ENCODE measurements around the gene ACSL4. TPM values are rescaled to one million over a fixed set of nuclear protein-coding genes. Genes with fewer than 3 reads are reported as not detected.
"Not testable (repeated sequence)": the region's sequence is repeated elsewhere in the genome, so short reads cannot be mapped to it uniquely, and the experiment has no call there.

ACSL4 gene
- polyA plus RNA-seq (ENCODE audit: insufficient read length): 22.1 TPM

DNA sequence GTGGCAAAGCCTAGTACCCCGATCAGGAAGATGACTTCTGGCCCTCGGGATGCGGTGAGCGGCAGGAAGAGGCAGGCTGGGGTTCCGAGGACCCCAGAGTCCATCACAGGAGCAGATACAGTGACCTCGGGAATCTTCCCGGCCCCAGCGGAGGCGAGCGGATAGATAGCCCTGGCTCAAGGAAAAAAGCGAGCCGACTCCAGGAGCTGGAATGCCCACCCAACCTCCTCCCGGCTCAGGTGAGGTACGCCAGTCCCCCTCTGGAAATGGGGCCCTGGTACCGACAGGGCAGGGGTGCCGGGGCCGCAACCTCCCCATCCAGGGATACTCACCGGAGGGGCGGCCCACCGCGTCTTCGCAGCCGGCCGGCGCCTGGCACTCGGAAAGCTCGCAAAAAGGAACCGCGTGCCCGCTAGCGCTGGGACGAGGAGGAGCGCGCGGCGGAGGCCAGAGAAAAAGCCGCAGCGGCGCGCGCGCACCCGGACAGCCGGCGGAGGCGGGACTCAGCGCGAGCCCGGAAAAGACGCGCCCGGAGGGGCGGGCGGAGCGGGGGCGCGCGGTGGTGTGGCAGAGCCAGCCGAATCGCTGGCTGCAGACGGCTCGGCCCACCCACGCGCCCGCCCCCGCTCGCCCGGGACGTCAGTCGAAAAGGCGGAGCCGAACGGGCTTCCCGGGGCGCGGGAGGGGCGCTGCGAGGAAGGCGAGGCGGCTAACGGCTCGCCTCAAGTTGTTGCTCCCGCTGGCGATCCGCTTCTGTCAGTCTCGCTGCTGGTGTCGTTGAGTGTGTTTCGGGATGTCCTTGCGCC is at the start of gene ACSL4:
ACSL4 (minus strand) TSS at position 451 of the 806 bp plus-strand sequence. CDS start 49,894 bp downstream, outside the sequence.
- peak; percentile 86 for DNase-seq

- DNase-seq: no peak
Observed at GRCh38 chrX:109777749-109778148, 44.7 kb upstream of the ACSL4 start.

DNA sequence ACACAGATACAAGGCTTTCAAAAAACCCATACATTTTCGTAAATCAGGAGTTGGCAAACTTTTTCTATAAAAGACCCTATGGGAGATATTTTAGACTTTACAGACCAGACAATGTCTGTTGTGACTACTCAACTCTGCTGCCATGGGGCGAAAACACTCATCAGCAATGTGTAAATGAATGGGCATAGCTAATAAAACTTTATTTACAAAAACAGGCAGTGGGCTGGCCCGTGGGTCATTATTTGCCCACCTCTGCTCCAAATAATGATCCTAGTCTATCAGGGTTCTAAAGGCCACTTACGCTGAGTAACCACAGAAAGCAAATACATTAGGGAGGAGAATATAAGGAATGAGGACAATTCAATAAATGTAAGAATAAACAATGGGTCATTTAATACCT is 43.9 kb upstream of the ACSL4 start:
- no peak for DNase-seq

DNA sequence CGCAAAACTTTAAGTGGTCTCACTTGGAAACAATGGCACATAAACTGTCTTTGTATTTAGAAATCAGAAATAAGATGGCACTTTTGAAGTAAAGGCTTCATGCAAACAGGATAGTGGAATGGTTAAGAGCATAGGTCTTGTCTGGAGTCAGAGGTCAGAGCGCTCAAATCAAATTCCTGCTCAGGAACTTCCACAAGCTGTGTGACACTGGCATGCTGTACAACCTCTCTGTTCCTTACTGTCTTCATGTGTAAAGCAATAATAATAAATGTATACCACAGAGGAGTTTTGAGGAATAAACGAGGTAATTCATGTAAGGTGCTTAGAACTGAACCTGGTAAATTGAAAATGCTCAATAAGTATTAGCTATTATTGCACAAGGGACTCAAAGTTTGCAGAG is 43.4 kb upstream of the ACSL4 start:
- no peak for DNase-seq

GRCh38 chrX:109775386-109775785 is 42.3 kb upstream of the ACSL4 start:
- DNase-seq: no peak

DNA sequence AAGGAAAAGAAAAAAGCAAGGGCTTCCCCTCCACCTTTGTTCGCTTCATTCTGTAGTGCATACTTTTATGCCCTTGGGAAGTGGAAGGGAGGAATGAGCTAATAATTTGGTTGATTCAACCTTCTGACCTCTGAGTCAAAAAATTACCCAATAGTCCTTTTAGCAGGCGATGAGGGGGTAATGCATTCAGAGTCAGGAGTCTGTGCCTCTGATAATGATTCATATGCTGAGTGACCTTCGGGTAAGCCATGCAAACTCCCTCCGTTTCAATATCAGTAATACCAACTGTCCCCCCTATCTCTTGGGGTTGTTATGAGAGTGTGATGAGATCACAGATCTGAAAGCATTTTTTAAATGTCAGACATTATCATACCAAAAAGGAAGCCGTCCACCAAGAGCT is 41.6 kb upstream of the ACSL4 start:
- DNase-seq: no peak

DNA sequence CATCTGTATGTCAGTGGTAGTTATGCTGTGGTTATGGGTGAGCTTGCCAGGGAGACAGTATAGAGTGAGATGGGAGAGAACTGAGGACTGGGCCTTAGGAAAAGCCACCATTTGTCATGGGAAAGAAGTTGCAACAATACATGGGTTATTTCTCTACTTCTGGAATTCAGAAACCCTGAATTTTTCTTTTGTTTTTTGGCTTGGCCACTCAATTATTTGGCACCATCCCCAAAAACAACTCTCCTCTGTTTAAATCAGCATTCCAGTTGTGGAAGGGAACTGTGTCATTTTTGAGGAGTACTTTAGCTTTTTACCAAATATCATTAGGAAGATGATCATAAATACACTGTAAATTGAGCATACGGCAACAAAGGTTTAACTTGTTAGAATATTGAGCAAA is 41.1 kb upstream of the ACSL4 start:
- DNase-seq: no peak

- no peak for DNase-seq
Observed at GRCh38 chrX:109773374-109773773, 40.3 kb upstream of the ACSL4 start.

DNA sequence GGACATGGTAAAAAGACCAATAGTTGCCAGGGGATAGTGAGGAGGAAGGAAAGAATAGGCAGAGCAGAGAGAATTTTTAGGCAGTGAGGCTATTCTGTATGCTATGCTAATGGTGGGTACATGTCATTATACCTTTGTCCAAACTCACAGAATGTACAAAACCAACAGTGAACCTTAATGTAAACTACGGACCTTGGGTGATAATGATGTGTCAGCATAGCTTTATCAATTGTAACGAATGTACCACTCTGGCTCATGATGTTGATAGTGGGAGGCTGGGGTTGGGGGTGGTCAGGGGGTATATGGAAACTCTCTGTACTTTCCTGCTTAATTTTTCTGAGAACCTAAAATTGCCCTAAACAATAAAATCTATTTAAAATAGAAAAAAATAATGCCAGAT is 37.7 kb upstream of the ACSL4 start:
- DNase-seq: no peak

GRCh38 chrX:109760922-109761250 is 27.8 kb upstream of the ACSL4 start:
- no peak for DNase-seq

GRCh38 chrX:109760209-109760921 is 27.3 kb upstream of the ACSL4 start:
- no peak for DNase-seq

DNA sequence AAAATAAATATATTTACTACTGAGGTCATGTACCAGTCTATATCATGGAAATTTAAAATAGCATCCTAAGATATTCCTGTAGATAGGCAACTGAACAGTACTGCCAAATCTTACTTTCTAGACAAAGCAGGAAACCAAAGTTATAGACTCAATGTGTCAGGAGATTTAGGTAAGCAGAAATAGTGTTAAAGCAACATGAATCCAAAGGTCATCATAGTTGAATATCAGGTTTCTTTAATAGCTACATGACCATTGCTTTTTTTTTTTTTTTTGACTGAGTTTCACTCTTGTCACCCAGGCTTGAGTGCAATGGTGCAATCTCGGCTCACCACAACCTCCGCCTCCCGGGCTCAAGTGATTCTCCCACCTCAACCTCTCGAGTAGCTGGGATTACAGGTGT is 20.2 kb upstream of the ACSL4 start:
- no peak for DNase-seq

DNA sequence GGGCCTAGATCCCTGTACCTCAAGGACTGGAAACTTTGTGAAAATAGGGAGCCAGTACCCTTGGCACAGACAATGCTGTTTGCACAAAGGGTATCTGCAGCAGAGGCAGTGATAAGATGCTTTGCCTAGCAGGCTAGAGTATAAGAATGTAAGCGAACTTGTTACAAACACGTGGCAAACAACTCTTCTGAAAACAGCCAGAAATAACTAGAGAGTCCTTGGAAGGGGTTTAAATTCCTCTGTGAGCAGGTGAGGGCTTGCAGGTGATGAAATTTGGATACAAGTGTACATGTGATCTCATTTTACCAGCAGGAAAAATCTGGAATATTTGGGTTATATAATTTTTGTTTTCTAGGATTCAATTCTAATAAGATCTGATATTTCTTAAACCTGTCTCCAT is 18.6 kb upstream of the ACSL4 start:
- DNase-seq: no peak

GRCh38 chrX:109749207-109749606 is 16.1 kb upstream of the ACSL4 start:
- DNase-seq: no peak

DNA sequence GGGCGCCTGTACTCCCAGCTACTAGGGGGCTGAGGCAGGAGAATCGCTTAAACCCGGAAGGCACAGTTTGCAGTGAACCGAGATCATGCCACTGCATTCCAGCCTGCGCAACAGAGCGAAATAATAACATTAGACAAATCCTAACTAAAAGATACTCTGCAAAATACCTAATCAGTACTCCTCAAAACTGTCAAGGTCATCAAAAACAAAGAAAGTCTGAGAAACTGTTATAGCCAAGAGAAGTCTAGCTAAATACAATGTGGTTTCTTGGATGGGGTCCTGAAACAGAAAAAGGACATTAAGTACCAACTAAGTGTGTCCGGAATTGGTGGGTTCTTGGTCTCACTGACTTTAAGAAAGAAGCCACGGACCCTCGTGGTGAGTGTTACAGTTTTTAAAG is 14.6 kb upstream of the ACSL4 start:
- no peak for DNase-seq

DNA sequence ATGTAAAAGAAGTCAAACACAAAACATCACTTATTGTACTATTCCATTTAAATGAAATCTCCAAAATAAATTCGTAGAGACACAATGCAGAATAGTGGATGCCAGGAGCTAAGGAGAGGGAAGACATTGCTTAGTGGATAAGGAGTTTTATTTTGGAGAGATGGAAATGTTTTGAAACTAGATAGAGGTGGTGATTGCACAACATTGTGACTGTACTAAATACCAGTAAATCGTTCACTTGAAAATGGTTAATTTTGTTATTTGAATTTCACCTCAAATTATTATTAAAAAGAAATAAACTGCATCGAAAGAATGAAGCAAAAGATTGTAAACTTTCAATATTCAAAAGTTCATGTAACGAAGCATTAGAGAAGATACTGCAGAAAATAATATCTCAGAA is 9.7 kb upstream of the ACSL4 start:
- DNase-seq: no peak

GRCh38 chrX:109740896-109741295 is 7.8 kb upstream of the ACSL4 start:
- not testable (repeated sequence) for DNase-seq

- no peak for DNase-seq
Observed at GRCh38 chrX:109740433-109740809, 7.4 kb upstream of the ACSL4 start.

DNA sequence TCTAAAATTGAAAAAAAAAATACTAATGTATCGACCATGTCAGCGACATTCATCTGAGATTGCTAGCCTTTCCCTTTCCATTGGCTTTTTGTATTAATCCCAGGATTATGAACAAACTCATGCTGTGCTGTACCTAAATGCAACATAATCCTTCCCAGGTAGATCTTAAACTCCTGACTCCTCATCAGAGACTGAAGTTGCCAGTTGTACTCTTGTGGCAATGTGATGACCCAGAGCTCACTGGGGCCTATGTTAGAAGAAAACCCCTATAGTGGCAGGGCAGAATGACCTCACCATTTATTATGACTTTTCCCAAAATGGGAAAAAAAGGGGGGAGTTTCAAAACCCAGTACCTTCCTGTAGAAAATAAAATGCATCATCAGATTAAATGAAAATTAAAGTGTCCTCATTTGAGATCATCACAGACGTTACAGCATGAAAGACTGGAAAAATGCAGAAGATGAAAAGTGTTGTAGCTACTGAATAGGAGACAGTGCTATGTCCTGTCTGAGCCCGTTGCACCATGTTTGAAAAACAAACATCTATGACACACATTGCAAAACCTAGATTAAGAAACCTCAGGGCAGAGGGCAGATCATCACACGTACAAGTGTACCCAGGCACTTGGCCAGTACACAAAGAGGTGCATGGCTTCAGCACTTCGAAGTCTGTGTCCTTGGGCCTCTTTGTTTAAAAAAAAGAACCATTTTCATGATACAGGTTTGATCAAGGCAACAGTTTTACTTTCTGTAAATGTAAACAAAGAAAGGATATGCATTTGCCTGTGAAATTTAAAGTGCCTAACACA is 6.8 kb upstream of the ACSL4 start:
- DNase-seq: no peak

GRCh38 chrX:109735202-109735744 is 2.2 kb upstream of the ACSL4 start:
- DNase-seq: no peak

DNA sequence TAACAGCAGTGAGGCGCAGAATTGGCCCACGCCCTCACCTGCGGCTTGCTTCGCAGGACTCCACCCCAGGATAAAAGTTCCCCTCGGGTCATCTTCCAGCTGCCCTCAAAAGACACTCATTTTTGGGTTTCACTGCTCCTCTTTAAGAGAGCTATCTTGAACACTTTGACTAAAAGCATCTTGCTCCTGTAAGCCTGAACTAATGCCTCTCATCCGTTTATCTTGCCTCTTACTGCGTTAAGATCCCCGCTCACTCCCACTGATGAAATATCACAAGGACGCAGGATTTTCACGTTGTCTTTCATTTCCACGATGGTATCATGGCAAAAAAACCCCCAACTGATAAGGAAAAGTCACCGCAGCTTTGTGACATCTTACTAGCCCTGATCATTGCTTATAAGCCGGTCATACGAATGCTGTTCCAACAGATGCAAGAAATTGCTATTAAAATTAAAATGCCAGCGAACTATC is 591 bp upstream of the ACSL4 start:
- no peak for DNase-seq

DNA sequence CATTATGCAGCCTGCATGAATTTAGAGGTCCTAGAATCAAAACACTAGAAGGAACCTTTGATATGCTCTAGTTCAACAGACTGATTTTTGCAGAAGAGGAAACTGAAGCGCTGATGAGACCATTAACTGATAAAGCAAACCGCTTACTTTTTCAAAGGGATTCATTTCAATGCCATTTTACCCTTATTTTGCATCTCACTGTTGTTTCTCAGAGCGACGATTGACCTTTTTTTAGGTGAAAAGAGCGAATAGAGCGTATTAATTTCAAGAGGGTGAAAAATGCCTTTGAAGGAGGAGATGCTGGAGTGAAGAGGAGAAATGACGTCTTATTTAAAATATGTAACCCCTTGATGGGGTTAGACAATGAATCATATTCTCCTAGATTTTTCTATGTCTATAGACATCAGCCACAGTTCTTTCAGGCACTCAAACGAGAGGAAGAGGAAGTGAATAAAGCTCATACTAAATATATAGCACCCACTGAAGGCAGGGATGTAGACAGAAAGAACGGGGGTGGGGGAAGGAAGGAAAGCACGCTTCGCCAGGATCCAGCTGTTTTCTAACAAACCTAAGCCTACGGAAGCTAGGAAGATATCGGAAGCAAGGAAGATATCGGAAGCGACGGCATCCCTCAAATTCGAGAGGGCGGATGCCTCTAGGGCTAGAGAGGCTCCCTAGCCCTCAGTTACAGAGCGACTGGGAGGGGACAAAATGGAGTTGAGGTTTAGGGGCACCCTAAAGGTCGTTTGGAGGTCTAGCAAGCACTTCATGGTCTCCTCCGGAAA is 848 bp downstream of the ACSL4 start:
- no peak for DNase-seq
